SK-N-SH (cell line): ENCODE data around the gene CASP9. TPM values are rescaled to one million over a fixed set of nuclear protein-coding genes. Genes with fewer than 3 reads are reported as not detected.
A peak's percentile ranks its signal among the peaks of the same experiment; 100 is the strongest.

Source experiments
- CTCF ChIA-PET: fragments of 300-600, 350-600 bp; formaldehyde crosslinking; extraction: SDS; loops from one replicate; lab custom pipeline; 2021; lab: Yijun Ruan, JAX
- POLR2A ChIA-PET: fragments of 350-600 bp; sonication (Branson Sonifier 250); formaldehyde crosslinking; extraction: SDS; loops from one replicate; lab custom pipeline; 2020; ENCODE audit warnings: antibody characterized with exemption, inconsistent platforms; lab: Yijun Ruan, JAX
- DNase-seq: peaks from one replicate; pipeline ENCODE4 v3.0.0; 2012
- H2AFZ ChIP-seq: fragments of 200-600 bp; sonication (generic); 2 replicates; pipeline ENCODE4 v1.8.1; 2016; ENCODE audit warnings: antibody characterized with exemption, mild to moderate bottlenecking, low read depth
- H3F3A ChIP-seq: fragments of 200-600 bp; sonication (generic); replicated peaks from 2 replicates; pipeline ENCODE3; 2016; ENCODE audit warnings: antibody characterized with exemption, mild to moderate bottlenecking; ENCODE audit not compliant: insufficient read depth
- H3K27ac ChIP-seq, 2 experiments: fragments of 200-500 bp in 1 of 2; fragments of 200-600 bp in 1 of 2; sonication (Bioruptor generic) in 1 of 2; sonication (generic), shearing (Covaris generic) in 1 of 2; 2 replicates each; pipeline versions ENCODE4 v1.5.1 to v1.6.1; 2014 to 2016; ENCODE audit warnings: low read depth in 2 of 2, inconsistent platforms in 1 of 2, low read length in 1 of 2, mild to moderate bottlenecking in 1 of 2, mixed read lengths in 1 of 2
- H3K27me3 ChIP-seq: fragments of 200-600 bp; sonication (generic), shearing (Covaris generic); 2 replicates; pipeline ENCODE4 v1.6.1; 2016; ENCODE audit warnings: mixed run types; ENCODE audit not compliant: insufficient read depth
- H3K36me3 ChIP-seq, 2 experiments: fragments of 200-500 bp in 1 of 2; fragments of 200-600 bp in 1 of 2; sonication (Bioruptor generic) in 1 of 2; sonication (generic) in 1 of 2; replicated peaks in 1 of 2; 2 replicates each; pipeline versions ENCODE3 to v1.5.1; 2014 to 2016; ENCODE audit warnings: low read length in 1 of 2, mild to moderate bottlenecking in 1 of 2; ENCODE audit not compliant: insufficient read depth in 2 of 2, control insufficient read depth in 1 of 2
- H3K4me1 ChIP-seq, 2 experiments: fragments of 200-500 bp in 1 of 2; fragments of 200-600 bp in 1 of 2; sonication (Bioruptor generic) in 1 of 2; sonication (generic), shearing (Covaris generic) in 1 of 2; 2 replicates each; pipeline versions ENCODE4 v1.5.1 to v1.6.1; 2014 to 2016; ENCODE audit warnings: low read depth in 1 of 2, low read length in 1 of 2, mixed run types in 1 of 2; ENCODE audit not compliant: insufficient read depth in 2 of 2, control insufficient read depth in 1 of 2
- H3K4me2 ChIP-seq: fragments of 200-600 bp; sonication (generic), shearing (Covaris generic); 2 replicates; pipeline ENCODE4 v1.6.1; 2017; ENCODE audit warnings: mixed run types
- H3K4me3 ChIP-seq, 2 experiments: fragments of 200-500 bp in 1 of 2; fragments of 200-600 bp in 1 of 2; sonication (Bioruptor generic) in 1 of 2; sonication (generic), shearing (Covaris generic) in 1 of 2; 2 replicates each; pipeline versions ENCODE4 v1.5.1 to v1.8.1; 2014 to 2016; ENCODE audit warnings: low read depth in 2 of 2, inconsistent platforms in 1 of 2, low read length in 1 of 2, mild to moderate bottlenecking in 1 of 2, mixed read lengths in 1 of 2, moderate library complexity in 1 of 2
- H3K79me2 ChIP-seq: fragments of 200-600 bp; sonication (generic); 2 replicates; pipeline ENCODE4 v1.8.1; 2017; ENCODE audit warnings: mild to moderate bottlenecking; ENCODE audit not compliant: insufficient read depth
- H3K9ac ChIP-seq: fragments of 200-600 bp; sonication (generic); 2 replicates; pipeline ENCODE4 v1.6.1; 2017; ENCODE audit warnings: mixed run types
- H3K9me2 ChIP-seq: fragments of 200-600 bp; sonication (generic); 2 replicates; pipeline ENCODE4 v1.6.1; 2017; ENCODE audit warnings: mixed run types
- H3K9me3 ChIP-seq: fragments of 200-600 bp; sonication (generic); 2 replicates; pipeline ENCODE4 v1.6.1; 2017; ENCODE audit warnings: mixed run types, mild to moderate bottlenecking, moderate library complexity
- H4K20me1 ChIP-seq: fragments of 200-600 bp; sonication (generic); 2 replicates; pipeline ENCODE4 v1.6.1; 2017; ENCODE audit warnings: mild to moderate bottlenecking, mixed run types; ENCODE audit not compliant: insufficient read depth
- EP300 ChIP-seq, 2 experiments: IDR thresholded peaks; 2 replicates each; pipeline versions ENCODE4 v1.4.0 to v1.6.1; 2012; ENCODE audit warnings: borderline replicate concordance in 1 of 2, low read depth in 1 of 2, low read length in 1 of 2
- FOXM1 ChIP-seq: IDR thresholded peaks from 2 replicates; pipeline ENCODE4 v1.4.0; 2012; ENCODE audit warnings: low read depth, mild to moderate bottlenecking
- GATA2 ChIP-seq: sonication (generic); formaldehyde crosslinking; IDR thresholded peaks from 2 replicates; pipeline ENCODE4 v1.5.0; 2020; ENCODE audit warnings: mild to moderate bottlenecking, missing genetic modification reagents
- IRF3 ChIP-seq: fragments of 150-350 bp; IDR thresholded peaks from 2 replicates; pipeline ENCODE4 v1.6.1; 2016; ENCODE audit warnings: mild to moderate bottlenecking, low read depth, low read length
- MEF2A ChIP-seq: IDR thresholded peaks from 2 replicates; pipeline ENCODE4 v1.4.0; 2012; ENCODE audit warnings: low read depth, borderline replicate concordance
- POLR2AphosphoS5 ChIP-seq: IDR thresholded peaks from 2 replicates; pipeline ENCODE4 v1.6.1; 2012; ENCODE audit warnings: low read depth, low read length
- RAD21 ChIP-seq: IDR thresholded peaks from 2 replicates; pipeline ENCODE4 v1.6.1; 2012; ENCODE audit warnings: mild to moderate bottlenecking, low read length
- SIN3A ChIP-seq: IDR thresholded peaks from 2 replicates; pipeline ENCODE4 v1.6.1; 2012; ENCODE audit warnings: low read depth, mild to moderate bottlenecking, low read length, moderate library complexity, borderline replicate concordance
- SMC3 ChIP-seq: IDR thresholded peaks from 2 replicates; pipeline ENCODE4 v1.6.1; 2012; ENCODE audit warnings: low read depth, low read length, improper control_type of control experiment
- YY1 ChIP-seq: IDR thresholded peaks from 2 replicates; pipeline ENCODE4 v1.4.0; 2012; ENCODE audit warnings: low read depth, mild to moderate bottlenecking
- ZBTB33 ChIP-seq: IDR thresholded peaks from 2 replicates; pipeline ENCODE4 v1.4.0; 2012; ENCODE audit warnings: low read depth, borderline replicate concordance
- WGBS: methylation state at CpG from one replicate; pipeline ENCODE4 v1.1.6; 2017; ENCODE audit warnings: low lambda C conversion rate; 5-methylcytosine and 5-hydroxymethylcytosine counted together
- polyA plus RNA-seq, 3 experiments: library from polyadenylated mRNA; depleted of rRNA; stranded (reverse); fragments of >200 nt; gene quantifications; 2 replicates each; pipeline ENCODE4 v1.2.3, GENCODE V29; 2012

CASP9 gene
- polyA plus RNA-seq, 1 of the 3 experiments (the other 2 are of a cell fraction): 16.9 TPM

GRCh38 chr1:15523104-15524020, 653 bp downstream of the CASP9 start:
- no peaks in the 10 kb centered on the region for H3K36me3 ChIP-seq
- peak overlapping the region; percentile 65 to 71 for H3K4me3 ChIP-seq
- ChIA-PET POLR2A (no interaction called here), CTCF (interaction anchor here (0.6 kb wide), 1 partner anchor 218 kb away, joined by 3 read pairs; no protein-coding TSS in a partner anchor)
- no peaks in the 10 kb centered on the region; the same call in 1 of the 2 replicates for H4K20me1 ChIP-seq
- peaks cover 6 to 20% of the 10 kb centered on the region in 2 experiments for H3K4me1 ChIP-seq
- H3K4me2 ChIP-seq: peak overlapping the region; percentile 66
- peaks cover 16% of the 10 kb centered on the region for H3F3A ChIP-seq
- DNase-seq: no peak
- peak overlapping the region; percentile 66 to 74 for H3K27ac ChIP-seq
- no peaks in the 10 kb centered on the region for H3K27me3 ChIP-seq
- no peaks in the 10 kb centered on the region for H3K9me2 ChIP-seq
- H3K9me3 ChIP-seq: no peaks in the 10 kb centered on the region
- 54% methylated on average over 16 of the region's 18 CpGs for WGBS
- peak overlapping the region; percentile 71 for H3K9ac ChIP-seq
- H3K79me2 ChIP-seq: peaks cover 29% of the 10 kb centered on the region
- no peak for TF ChIP-seq GATA2 (CRISPR knock-in tag)
- no peak for TF ChIP-seq SMC3
- TF ChIP-seq RAD21: no peak
- no peak for TF ChIP-seq IRF3
- peak; percentile 47; the same call in 1 of the 2 replicates for TF ChIP-seq SIN3A
- no peak for TF ChIP-seq FOXM1
- no peak for TF ChIP-seq YY1
- H2AFZ ChIP-seq: peak overlapping the region; percentile 77

GRCh38 chr1:15522551-15522950, 1.5 kb downstream of the CASP9 start:
- ChIA-PET CTCF (no interaction called here), POLR2A (no interaction called here)
- no peak overlapping the region for H3K4me2 ChIP-seq

More at GRCh38 chr1:15522551-15522950, 1.5 kb downstream of the CASP9 start:
- Histone ChIP-seq H3K27ac (no peak overlapping the region), H3K9me3 (no peaks in the 10 kb centered on the region), H3F3A (peaks cover 16% of the 10 kb centered on the region), H3K9me2 (no peaks in the 10 kb centered on the region), H3K36me3 (no peaks in the 10 kb centered on the region), H3K4me3 (no peak overlapping the region), H3K9ac (no peak overlapping the region), H3K27me3 (no peaks in the 10 kb centered on the region), H4K20me1 (no peaks in the 10 kb centered on the region; the same call in 1 of the 2 replicates), H3K79me2 (peaks cover 21% of the 10 kb centered on the region), H3K4me1 (peaks cover under 1 to 19% of the 10 kb centered on the region in 2 experiments; a peak in 3 of 4 replicates), H2AFZ (no peak overlapping the region)
- TF ChIP-seq EP300 (IDR thresholded peaks at IDR 0.05; ENCODE audit: borderline replicate concordance in 1 of 2, low read depth in 1 of 2, low read length in 1 of 2) (no peak), ZBTB33 (no peak), IRF3 (no peak), POLR2AphosphoS5 (no peak), MEF2A (no peak), YY1 (no peak)
- WGBS: 100% methylated on average over 3 of the region's 4 CpGs
- DNase-seq: no peak
